ENCODE results near the gene PCK1.
"Not testable (repeated sequence)": the region's sequence is repeated elsewhere in the genome, so short reads cannot be mapped to it uniquely, and the experiment has no call there.

The PCK1 gene

DNA sequence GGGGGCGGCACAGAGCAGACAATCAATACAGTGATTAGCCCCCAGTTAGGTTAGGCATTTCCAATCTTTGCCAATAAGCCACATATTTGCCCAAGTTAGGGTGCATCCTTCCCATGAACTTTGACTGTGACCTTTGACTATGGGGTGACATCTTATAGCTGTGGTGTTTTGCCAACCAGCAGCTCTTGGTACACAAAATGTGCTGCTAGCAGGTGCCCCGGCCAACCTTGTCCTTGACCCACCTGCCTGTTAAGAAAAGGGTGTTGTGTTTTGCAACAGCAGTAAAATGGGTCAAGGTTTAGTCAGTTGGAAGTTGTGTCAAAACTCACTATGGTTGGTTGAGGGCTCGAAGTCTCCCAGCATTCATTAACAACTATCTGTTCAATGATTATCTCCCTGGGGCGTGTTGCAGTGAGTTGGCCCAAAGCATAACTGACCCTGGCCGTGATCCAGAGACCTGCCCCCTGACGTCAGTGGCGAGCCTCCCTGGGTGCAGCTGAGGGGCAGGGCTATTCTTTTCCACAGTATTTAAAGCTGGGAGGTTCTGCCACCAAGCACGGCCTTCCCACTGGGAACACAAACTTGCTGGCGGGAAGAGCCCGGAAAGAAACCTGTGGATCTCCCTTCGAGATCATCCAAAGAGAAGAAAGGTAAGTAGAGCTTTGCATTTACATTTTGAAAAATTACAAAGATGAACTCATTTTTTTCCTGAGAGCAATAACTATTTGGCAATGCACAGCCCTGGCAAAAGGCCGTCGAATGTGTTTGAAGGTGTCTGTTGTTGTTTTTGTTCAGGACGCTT lies at the start of gene PCK1:
Gene PCK1, plus strand, starts transcription at position 557 of the 802 bp plus-strand sequence. CDS start 302 bp downstream, outside the sequence.
- Mint-ChIP-seq H3K36me3 (ENCODE audit: low read depth) (no peaks in the 10 kb centered on the region), H3K27me3 (ENCODE audit: low read depth) (peaks cover 7% of the 10 kb centered on the region), H3K9me3 (no peaks in the 10 kb centered on the region), H3K4me1 (ENCODE audit: low read depth) (no peaks in the 10 kb centered on the region), H3K4me3 (no peak within 1 kb of the TSS), H3K27ac (no peak within 1 kb of the TSS)
- no peak for DNase-seq (ENCODE audit: low spot score)

- H3K4me1 Mint-ChIP-seq (ENCODE audit: low read depth); H3K36me3 Mint-ChIP-seq (ENCODE audit: low read depth); DNase-seq (ENCODE audit: low spot score); H3K27ac Mint-ChIP-seq; H3K9me3 Mint-ChIP-seq; H3K4me3 Mint-ChIP-seq: not testable (repeated sequence)
- H3K27me3 Mint-ChIP-seq (ENCODE audit: low read depth), result peaks cover 18% of the 10 kb centered on the region
Measured at GRCh38 chr20:57511709-57512108, 49.2 kb upstream of the PCK1 start.

DNA sequence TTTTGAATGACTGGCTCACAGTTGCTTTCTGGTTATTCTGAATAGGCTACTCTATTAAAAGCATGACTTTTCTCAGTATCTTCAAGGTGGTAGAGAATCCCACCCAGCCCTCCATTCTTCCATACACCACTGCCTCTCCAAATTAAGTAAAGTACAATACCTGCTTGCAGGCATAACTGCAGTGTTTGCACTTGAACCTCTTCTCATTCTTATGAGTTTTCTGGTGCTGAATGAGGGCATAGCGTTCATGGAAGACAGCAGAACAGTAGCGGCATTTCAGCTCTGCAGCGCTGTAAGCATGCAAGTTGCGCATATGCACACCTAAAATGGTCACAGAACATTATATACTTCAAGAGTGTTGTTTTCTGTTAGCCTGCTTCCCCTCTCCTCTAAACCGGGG lies 48.5 kb upstream of the PCK1 start:
- Mint-ChIP-seq H3K9me3 (no peaks in the 10 kb centered on the region), H3K27me3 (ENCODE audit: low read depth) (peaks cover 18% of the 10 kb centered on the region), H3K36me3 (ENCODE audit: low read depth) (no peaks in the 10 kb centered on the region), H3K4me3 (no peak overlapping the region), H3K4me1 (ENCODE audit: low read depth) (peaks cover 1% of the 10 kb centered on the region), H3K27ac (no peak overlapping the region)
- DNase-seq (ENCODE audit: low spot score), result no peak

DNA sequence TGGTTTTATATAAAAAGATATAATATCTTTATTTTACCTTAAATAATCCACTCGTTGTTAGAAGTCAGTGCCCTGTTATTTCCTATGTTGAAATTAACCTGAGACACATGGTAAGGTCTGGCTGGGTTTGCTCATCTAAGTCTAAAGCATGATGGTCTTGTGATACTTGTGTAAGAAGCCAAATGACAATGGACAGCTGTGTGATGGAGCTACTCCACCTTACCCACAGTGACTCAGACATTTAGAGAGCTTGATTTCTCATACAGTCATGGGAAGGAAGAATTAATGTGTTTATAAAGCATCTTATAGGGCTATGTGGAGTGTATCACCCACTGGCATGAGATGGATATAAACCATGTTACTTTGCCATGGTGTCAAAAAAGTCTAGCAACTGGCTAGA lies 47.7 kb upstream of the PCK1 start:
- Mint-ChIP-seq H3K4me1 (ENCODE audit: low read depth) (peaks cover 1% of the 10 kb centered on the region), H3K9me3 (no peaks in the 10 kb centered on the region), H3K27me3 (ENCODE audit: low read depth) (peaks cover 15% of the 10 kb centered on the region), H3K4me3 (no peak overlapping the region), H3K27ac (no peak overlapping the region), H3K36me3 (ENCODE audit: low read depth) (no peaks in the 10 kb centered on the region)
- no peak for DNase-seq (ENCODE audit: low spot score)

GRCh38 chr20:57514273-57514751 lies 46.6 kb upstream of the PCK1 start:
- H3K36me3 Mint-ChIP-seq (ENCODE audit: low read depth), result no peaks in the 10 kb centered on the region
- H3K27ac Mint-ChIP-seq, result no peak overlapping the region
- H3K4me1 Mint-ChIP-seq (ENCODE audit: low read depth), result peaks cover 1% of the 10 kb centered on the region
- peaks cover 6% of the 10 kb centered on the region for H3K27me3 Mint-ChIP-seq (ENCODE audit: low read depth)
- no peak overlapping the region for H3K4me3 Mint-ChIP-seq
- no peaks in the 10 kb centered on the region for H3K9me3 Mint-ChIP-seq
- no peak for DNase-seq (ENCODE audit: low spot score)

DNA sequence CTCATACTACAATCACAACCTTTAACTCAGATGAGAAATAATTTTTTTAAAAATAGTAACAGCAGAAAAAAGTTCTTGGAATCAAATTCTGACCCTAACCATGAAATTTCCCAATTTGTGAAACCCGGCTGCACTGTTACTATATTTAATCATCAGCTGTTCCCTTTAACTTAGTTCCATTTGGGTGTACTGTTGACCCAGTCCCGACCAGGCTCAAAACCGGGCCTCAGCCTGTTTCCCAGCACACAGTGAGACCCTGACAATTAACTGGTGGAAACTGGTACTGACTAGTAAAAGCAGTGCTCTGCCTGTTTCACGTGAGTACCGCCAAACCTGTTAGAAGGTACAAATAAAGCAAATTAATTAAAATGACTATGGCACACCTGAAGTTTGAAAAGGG lies 43.0 kb upstream of the PCK1 start:
- H3K4me1 Mint-ChIP-seq (ENCODE audit: low read depth), result peaks cover 9% of the 10 kb centered on the region
- H3K9me3 Mint-ChIP-seq, result no peaks in the 10 kb centered on the region
- H3K27me3 Mint-ChIP-seq (ENCODE audit: low read depth), result peaks cover 3% of the 10 kb centered on the region
- no peaks in the 10 kb centered on the region for H3K36me3 Mint-ChIP-seq (ENCODE audit: low read depth)
- no peak for DNase-seq (ENCODE audit: low spot score)
- no peak overlapping the region for H3K27ac Mint-ChIP-seq
- no peak overlapping the region for H3K4me3 Mint-ChIP-seq

DNA sequence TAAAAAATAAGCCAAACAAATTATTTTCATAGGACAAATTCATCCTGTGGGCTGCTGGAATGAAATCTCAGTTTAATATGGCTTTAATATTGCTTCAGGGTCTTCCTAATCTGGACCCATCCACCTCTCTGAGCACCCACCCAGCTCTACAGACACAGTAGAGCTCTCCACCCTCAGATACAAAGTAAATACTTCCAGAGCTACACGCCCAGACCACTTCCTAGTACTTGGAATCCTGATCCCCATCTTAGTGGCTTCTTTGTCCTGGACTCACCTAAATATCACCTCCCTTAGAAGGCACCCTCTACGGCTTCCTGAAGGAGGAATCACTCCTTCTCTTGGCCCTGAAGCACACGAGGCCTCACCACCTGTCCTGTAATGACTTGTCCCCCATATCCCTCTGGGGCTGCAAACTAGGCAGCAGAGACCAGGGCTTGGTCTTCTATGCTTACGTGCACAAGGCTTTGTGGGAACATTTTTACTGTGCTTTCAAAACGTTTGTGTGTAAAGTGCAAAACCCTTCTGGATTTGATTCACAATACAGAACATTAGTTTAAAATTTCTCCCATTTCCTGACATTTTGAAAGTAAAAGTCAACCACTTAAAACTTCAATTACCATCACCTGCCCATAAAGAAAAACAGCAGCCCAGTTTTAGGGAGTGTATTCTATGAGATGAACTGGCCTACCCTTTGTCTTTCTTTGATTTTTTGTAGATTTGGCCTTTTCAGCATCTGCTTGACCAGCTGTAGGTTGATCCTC lies 38.4 kb upstream of the PCK1 start:
- no peaks in the 10 kb centered on the region for H3K9me3 Mint-ChIP-seq
- no peaks in the 10 kb centered on the region for H3K27me3 Mint-ChIP-seq (ENCODE audit: low read depth)

DNA sequence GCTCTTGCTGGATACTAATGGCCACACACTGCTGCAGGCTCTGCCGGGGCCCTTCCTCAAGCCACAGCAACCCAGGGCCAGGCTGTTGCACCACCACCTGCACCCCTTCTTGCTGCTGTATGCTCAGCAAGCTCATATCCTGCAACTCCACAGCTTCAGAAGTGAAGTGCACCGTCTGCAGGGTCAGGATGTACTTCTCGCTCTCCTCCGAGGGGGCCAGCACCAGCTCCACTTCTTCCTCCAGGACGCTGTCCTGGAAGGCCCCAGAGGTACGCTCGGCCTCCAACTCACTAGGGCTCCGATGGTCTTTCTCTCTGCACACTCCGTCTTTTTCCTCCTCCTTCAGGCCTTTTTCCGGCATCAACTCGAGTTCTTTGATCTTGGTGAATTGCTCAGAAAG lies 37.1 kb upstream of the PCK1 start:
- no peaks in the 10 kb centered on the region for H3K36me3 Mint-ChIP-seq (ENCODE audit: low read depth)
- no peaks in the 10 kb centered on the region for H3K9me3 Mint-ChIP-seq
- DNase-seq (ENCODE audit: low spot score), result no peak
- H3K27me3 Mint-ChIP-seq (ENCODE audit: low read depth), result no peaks in the 10 kb centered on the region
- peaks cover 12% of the 10 kb centered on the region for H3K4me1 Mint-ChIP-seq (ENCODE audit: low read depth)
- H3K4me3 Mint-ChIP-seq, result no peak overlapping the region
- no peak overlapping the region for H3K27ac Mint-ChIP-seq

More for the DNA sequence above, 38.4 kb upstream of the PCK1 start:
- Mint-ChIP-seq H3K27ac (peak overlapping the region; percentile 2), H3K4me3 (no peak overlapping the region), H3K4me1 (ENCODE audit: low read depth) (peaks cover 12% of the 10 kb centered on the region), H3K36me3 (ENCODE audit: low read depth) (no peaks in the 10 kb centered on the region)
- DNase-seq (ENCODE audit: low spot score), result no peak

GRCh38 chr20:57524511-57525176 lies 36.3 kb upstream of the PCK1 start, which contains the start of gene CTCFL:
CTCFL (minus strand) TSS chr20:57525140; CDS start chr20:57524205, 935 bp downstream.
- H3K4me3 Mint-ChIP-seq, result no peak within 1 kb of the TSS
- no peak for DNase-seq (ENCODE audit: low spot score)
- no peaks in the 10 kb centered on the region for H3K9me3 Mint-ChIP-seq
- no peaks in the 10 kb centered on the region for H3K27me3 Mint-ChIP-seq (ENCODE audit: low read depth)
- peaks cover 12% of the 10 kb centered on the region for H3K4me1 Mint-ChIP-seq (ENCODE audit: low read depth)
- H3K27ac Mint-ChIP-seq, result no peak within 1 kb of the TSS
- no peaks in the 10 kb centered on the region for H3K36me3 Mint-ChIP-seq (ENCODE audit: low read depth)

DNA sequence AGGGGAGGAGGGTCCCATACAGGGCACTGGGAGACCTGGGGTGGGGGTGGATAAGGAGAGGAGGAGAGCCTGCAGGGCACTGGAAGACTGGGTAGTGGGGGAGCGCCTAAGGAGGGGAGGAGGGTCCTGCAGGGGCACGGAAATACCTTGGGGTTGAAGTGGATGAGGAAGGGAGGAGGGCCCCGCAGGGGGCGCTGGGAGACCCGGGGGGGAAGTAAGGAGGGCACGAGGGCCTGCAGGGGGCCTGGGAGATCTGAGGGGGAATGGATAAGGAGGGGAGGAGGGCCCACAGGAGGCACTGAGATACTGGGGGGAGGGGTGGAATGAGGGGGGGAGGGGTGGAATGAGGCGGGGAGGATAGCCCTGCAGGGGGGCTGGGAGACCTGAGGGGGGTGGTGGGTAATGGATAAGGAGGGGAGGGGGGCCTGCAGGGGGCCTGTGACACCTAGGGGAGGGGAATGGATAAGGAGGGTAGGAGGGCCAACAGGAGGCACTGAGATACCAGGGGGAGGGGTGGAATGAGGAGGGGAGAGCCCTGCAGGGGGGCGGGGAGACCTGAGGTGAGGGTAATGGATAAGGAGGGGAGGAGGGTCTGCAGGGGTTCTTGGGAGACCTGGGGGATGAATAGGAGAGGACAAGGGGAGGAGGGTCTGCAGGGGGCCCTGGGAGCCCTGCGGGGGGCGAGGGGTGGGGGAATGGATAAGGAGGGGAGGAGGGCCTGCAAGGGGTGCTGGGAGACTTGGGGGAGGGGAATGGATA lies 35.4 kb upstream of the PCK1 start:
- Mint-ChIP-seq H3K36me3 (ENCODE audit: low read depth) (no peaks in the 10 kb centered on the region), H3K4me3 (no peak overlapping the region), H3K27ac (no peak overlapping the region), H3K27me3 (ENCODE audit: low read depth) (no peaks in the 10 kb centered on the region), H3K4me1 (ENCODE audit: low read depth) (peaks cover 12% of the 10 kb centered on the region), H3K9me3 (no peaks in the 10 kb centered on the region)
- DNase-seq (ENCODE audit: low spot score), result no peak

- DNase-seq (ENCODE audit: low spot score), result no peak
- Mint-ChIP-seq H3K4me1 (ENCODE audit: low read depth) (peaks cover 12% of the 10 kb centered on the region), H3K36me3 (ENCODE audit: low read depth) (no peaks in the 10 kb centered on the region), H3K27ac (no peak overlapping the region), H3K4me3 (no peak overlapping the region), H3K27me3 (ENCODE audit: low read depth) (peaks cover 2% of the 10 kb centered on the region), H3K9me3 (no peaks in the 10 kb centered on the region)
Measured at GRCh38 chr20:57526087-57526884, 34.6 kb upstream of the PCK1 start.

- peaks cover 2% of the 10 kb centered on the region for H3K27me3 Mint-ChIP-seq (ENCODE audit: low read depth)
Measured at GRCh38 chr20:57526885-57527460, 33.9 kb upstream of the PCK1 start.

More at GRCh38 chr20:57526885-57527460, 33.9 kb upstream of the PCK1 start:
- Mint-ChIP-seq H3K27ac (no peak overlapping the region), H3K9me3 (no peaks in the 10 kb centered on the region), H3K4me3 (no peak overlapping the region), H3K4me1 (ENCODE audit: low read depth) (peaks cover 12% of the 10 kb centered on the region), H3K36me3 (ENCODE audit: low read depth) (no peaks in the 10 kb centered on the region)
- no peak for DNase-seq (ENCODE audit: low spot score)

All from T-helper 2 cell treated with Interferon-gamma antibody and Interleukin-4, amounts not matched to agents 5 μg/mL and 100 μg/mL, for 36 hours (primary cell).